T-helper 9 cell (primary cell): Measurements from ENCODE around the gene KPNB1.

Source experiments
- DNase-seq: peaks from one replicate; pipeline ENCODE4 v3.0.0-alpha.2; 2020

Gene KPNB1

GRCh38 chr17:47698749-47699535 is 49.2 kb downstream of the KPNB1 start:
- DNase-seq, result peak; percentile 80

- DNase-seq, result no peak
Observed at GRCh38 chr17:47699536-47699840, 49.8 kb downstream of the KPNB1 start.

- DNase-seq, result no peak
Observed at GRCh38 chr17:47700471-47701449, 51.0 kb downstream of the KPNB1 start.

DNA sequence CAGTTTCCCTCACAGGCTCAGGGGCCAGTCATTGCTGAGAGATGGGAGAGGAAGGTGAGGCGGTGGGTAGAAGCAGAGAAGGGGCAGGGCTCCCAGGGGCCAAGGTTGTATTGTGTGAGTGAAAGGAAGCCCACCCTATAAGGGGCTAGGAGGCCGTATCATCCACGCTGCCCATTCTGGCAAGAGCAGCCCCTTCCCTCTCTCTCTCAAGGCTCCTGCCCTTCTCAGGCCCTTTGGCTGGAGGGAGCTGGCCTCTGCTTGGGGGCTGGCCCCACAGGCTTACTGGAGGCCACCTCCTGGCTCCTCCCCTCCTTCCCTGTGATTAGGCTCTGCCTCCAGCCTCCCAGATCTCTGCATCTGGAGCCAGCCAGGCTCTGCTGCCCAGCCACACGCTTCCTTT is 51.9 kb downstream of the KPNB1 start:
- no peak for DNase-seq

DNA sequence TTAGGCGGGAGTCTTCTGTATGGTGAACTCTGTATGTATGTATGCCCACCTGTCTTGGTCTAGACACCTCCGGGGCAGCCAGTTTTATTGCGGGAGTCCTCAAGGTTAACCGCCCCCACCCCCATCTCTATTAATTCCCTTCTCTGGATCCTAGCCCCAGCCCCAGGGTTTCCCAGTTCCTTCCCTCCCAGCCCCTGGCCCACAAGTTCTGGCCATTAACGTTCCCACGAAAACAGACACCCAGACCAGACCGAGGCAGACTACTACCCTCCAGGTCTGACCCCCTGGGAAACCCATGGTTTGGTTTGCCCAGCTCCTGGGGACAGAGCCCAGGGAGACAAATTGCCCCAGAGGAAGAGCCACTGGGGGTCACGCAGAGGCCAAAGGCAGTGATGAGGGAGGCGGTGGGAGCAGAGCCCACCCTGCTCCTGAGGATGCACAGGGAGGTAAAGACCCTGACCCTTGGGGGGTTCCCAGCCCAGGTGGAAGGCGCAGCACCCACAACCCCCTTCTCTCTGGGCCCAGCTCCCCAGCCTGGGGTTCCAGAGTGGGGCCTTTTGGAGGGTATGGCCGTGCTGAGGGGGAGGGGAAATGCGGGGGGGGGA is 52.8 kb downstream of the KPNB1 start:
- no peak for DNase-seq

DNA sequence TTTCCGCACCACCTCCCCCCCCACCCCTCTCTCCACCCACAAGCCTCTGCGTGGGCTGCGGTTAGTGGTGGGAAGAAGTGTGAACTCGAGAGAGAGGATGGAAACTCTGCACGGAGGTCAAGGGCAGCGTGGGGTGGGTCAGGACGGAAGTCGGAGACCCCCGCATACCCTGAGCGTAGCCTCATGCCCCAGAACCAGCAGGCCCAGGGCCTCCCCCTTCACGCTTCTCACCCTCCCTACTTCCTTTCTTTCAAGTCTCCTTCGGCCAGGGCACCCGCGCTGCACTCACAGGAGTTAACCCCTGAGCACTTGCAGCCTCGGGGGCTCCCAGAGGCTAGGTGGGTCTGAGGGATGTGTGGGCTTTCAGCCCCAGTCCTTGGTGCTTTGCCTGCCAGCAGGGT is 53.5 kb downstream of the KPNB1 start:
- DNase-seq, result peak; percentile 44

- DNase-seq, result no peak
Observed at GRCh38 chr17:47703671-47704070, 54.0 kb downstream of the KPNB1 start.

GRCh38 chr17:47704116-47704515 is 54.4 kb downstream of the KPNB1 start:
- DNase-seq, result no peak

GRCh38 chr17:47704736-47705135 is 55.0 kb downstream of the KPNB1 start:
- no peak for DNase-seq

DNA sequence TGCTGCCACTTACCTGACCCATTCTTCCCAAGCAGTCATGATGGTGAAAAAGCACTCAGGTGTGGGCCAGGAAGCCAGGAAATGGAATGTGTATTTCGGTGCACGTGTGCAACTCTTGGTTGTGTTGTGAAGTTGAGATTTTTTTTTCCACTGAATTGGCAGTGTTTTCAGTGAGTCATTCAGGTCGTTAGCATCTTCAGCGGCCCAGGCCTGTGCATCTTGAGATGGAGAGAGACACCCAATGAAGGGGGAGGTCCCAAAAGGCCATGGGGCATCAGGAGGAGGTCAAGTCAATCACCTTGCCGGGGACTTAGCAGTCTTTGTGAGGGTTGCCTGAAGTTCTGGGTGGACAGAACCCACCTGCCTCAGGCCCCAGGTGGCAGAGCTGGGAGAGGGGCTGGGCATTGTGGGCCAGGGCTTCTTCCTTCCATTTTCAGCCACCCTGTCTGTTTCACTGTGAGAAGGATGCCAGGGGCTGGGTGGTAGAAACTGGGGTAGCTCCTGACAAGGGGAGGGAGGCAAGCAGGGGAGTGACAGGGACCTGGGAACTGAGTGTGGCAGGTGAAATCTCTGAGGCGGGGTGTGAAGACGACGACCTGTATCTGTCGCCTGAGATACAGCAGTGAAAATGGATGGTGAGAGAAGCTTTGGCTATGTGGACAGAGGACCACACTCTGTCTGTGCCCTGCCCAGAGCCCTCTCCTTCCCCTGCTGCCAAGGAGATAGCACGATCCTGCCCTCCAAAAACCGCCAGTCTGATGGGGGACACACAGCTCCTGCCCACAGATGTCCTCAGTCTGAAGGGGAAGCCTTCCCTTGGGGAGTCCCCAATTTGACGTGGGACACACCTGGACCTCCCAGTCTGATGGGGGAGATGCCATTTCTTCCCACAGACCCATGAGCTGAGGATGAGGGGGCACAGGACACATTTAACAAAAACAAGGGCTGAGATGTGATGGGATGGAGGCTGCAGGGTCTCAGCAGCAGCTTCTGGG is 56.1 kb downstream of the KPNB1 start:
- no peak for DNase-seq

- no peak for DNase-seq
Observed at GRCh38 chr17:47707056-47707804, 57.5 kb downstream of the KPNB1 start.

GRCh38 chr17:47707884-47708283 is 58.2 kb downstream of the KPNB1 start:
- no peak for DNase-seq

DNA sequence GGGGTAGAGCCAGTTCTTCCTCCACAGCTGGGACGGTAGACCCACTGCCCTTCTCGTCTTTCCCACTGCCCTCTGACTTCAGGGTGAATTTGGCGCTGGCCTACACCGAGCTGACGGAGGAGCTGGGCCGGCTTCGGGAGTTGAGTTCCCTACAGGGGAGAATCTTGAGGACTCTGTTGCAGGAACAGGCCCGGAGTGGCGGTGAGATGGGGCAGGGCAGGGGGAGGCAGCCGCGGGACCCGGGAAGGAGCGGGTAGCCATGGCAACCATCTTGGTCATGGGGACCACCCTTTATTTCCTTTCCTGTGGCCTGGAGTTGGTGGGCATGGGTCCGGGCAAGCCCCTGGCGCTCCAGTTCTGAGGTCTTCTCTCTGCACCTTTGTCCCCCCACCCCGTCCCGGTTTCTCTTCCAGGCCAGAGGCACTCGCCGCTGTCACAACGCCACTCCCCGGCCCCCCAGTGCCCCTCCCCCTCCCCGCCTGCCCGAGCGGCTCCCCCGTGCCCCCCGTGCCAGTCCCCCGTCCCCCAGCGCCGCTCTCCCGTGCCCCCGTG is 58.7 kb downstream of the KPNB1 start:
- no peak for DNase-seq

GRCh38 chr17:47708864-47709541 is 59.3 kb downstream of the KPNB1 start:
- DNase-seq, result no peak

DNA sequence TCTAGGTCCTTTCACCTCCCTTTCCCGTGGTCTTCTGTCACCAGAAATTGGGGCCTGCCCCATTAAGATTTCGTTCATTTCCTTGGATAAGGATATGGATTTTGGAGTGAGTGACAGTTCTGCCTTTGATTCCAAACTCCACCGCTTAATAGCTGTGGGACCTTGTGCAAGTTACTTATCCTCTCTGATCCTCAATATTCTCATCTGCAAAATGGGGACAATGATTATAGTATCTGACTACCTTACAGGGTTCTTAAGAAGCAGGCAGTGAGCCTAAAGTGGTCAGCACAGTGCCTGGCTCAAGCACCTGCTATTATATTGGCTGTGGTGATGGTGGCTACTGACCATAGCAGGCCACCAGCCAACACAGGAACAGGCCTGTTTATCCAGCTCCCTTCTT is 59.9 kb downstream of the KPNB1 start:
- no peak for DNase-seq

DNA sequence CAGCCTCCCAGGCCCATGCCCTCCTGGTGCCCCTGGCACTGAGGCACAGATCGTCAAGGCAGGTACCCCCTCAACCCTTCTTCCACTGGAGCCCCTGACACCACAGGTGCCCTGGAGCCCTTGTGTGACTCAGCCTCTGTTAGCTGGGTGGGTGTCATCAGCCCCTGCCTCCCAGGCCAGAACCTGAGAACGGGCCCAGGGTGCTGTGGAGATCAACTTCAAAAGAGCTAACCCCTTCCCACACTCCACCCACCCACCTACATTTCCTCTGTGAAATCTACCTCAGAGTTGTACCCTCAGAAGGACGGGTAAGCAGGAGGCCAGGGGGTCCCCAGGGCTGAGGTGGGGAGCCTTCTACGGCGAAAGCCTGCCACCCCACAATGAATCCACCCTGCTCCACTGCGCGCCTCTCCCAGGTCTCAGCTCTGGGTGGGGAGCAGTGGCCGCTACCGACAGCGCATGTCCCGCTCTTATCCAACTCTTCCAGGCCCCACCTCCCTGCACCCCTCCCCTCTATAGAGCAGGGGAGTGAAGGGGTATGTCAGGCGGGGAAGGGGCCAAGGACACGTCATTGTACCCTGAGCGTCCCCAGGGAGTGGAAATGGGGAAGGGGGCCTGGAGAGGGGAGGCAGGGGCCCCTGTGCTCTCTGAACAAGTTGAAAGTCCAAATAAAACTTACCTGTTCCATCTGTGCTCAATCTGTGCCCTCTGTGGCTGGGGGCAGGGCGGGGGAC is 61.8 kb downstream of the KPNB1 start:
- no peak for DNase-seq

GRCh38 chr17:47712330-47713023 is 62.8 kb downstream of the KPNB1 start:
- no peak for DNase-seq

DNA sequence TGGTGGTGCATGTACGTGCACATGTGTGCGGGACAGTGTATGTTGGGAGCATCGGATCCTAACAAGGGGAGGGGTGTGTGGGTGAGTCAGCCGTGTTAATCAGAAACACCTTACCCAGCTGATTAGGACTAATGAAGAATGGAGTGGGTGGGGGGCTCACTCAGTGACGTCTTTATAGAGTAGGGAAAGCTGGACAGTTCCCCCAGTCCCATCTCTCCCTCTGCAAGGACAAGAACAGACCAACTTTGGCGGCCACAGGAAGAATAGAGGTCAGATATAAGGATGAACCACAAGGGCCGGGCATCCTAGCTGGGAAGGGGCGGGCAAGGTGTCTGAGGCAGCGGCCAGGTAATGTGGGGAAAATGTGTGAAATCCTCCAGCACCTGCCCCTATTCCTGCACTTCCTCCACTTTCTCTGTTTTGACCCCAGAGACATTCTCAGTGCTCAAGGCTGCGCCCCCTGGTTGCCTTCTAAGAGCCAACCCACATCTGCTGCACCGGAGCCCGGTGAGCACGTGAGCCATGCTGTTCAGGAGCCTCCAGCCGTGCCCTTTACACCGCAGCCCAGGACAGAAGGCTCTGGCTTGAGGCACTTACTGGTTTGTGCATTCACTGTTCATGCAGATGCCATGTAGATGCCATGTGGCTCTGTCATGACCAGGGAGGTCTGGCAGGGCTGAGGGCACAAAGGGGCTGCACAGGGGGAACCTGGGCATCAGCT is 64.4 kb downstream of the KPNB1 start:
- no peak for DNase-seq
